Hepatocyte (in vitro differentiated cells): ENCODE measurements around the gene NFYC. TPM values are rescaled to one million over a fixed set of nuclear protein-coding genes. Genes with fewer than 3 reads are reported as not detected.

ENCODE experiments used
- DNase-seq: peaks from one replicate; pipeline ENCODE4 v3.0.0-alpha.2; 2016; ENCODE audit warnings: low spot score
- H2AFZ ChIP-seq: fragments of 200-600 bp; sonication (generic); 2 replicates; pipeline ENCODE4 v1.6.0; 2016; ENCODE audit warnings: antibody characterized with exemption, mild to moderate bottlenecking
- H3K27ac ChIP-seq: fragments of 200-600 bp; sonication (generic); 2 replicates; pipeline ENCODE4 v1.5.1; 2016; ENCODE audit warnings: mild to moderate bottlenecking
- H3K27me3 ChIP-seq: fragments of 200-600 bp; sonication (generic); 2 replicates; pipeline ENCODE4 v1.6.1; 2016
- H3K36me3 ChIP-seq: fragments of 200-600 bp; sonication (generic); replicated peaks from 2 replicates; pipeline ENCODE4 v1.5.1; 2016; ENCODE audit warnings: low read depth; ENCODE audit not compliant: insufficient read depth
- H3K4me1 ChIP-seq: fragments of 200-600 bp; sonication (generic); 2 replicates; pipeline ENCODE4 v1.5.1; 2016; ENCODE audit warnings: mild to moderate bottlenecking, moderate library complexity; ENCODE audit not compliant: insufficient read depth
- H3K4me2 ChIP-seq: fragments of 200-600 bp; sonication (generic); 2 replicates; pipeline ENCODE4 v1.6.0; 2016
- H3K4me3 ChIP-seq: fragments of 200-600 bp; sonication (generic); 2 replicates; pipeline ENCODE4 v1.5.1; 2016; ENCODE audit warnings: mild to moderate bottlenecking
- H3K79me2 ChIP-seq: fragments of 200-600 bp; sonication (generic); 2 replicates; pipeline ENCODE4 v1.6.0; 2017; ENCODE audit warnings: mild to moderate bottlenecking
- H3K9me2 ChIP-seq: fragments of 200-600 bp; sonication (generic); replicated peaks from 2 replicates; pipeline ENCODE4 v1.6.0; 2017; ENCODE audit warnings: mild to moderate bottlenecking; ENCODE audit not compliant: insufficient read depth
- H3K9me3 ChIP-seq: fragments of 200-600 bp; sonication (generic); 2 replicates; pipeline ENCODE4 v1.5.1; 2016; ENCODE audit warnings: low read depth, mild to moderate bottlenecking
- H4K20me1 ChIP-seq: fragments of 200-600 bp; sonication (generic); 2 replicates; pipeline ENCODE4 v1.6.0; 2016; ENCODE audit warnings: mild to moderate bottlenecking; ENCODE audit not compliant: insufficient read depth, poor library complexity, severe bottlenecking
- CTCF ChIP-seq: fragments of 200-600 bp; sonication (generic); IDR thresholded peaks from 2 replicates; pipeline ENCODE4 v1.5.1; 2016; ENCODE audit warnings: antibody characterized with exemption, mild to moderate bottlenecking; ENCODE audit not compliant: poor library complexity
- EZH2 ChIP-seq: fragments of 200-600 bp; sonication (generic); IDR thresholded peaks from 2 replicates; pipeline ENCODE4 v1.6.1; 2016; ENCODE audit warnings: antibody characterized with exemption, mild to moderate bottlenecking, borderline replicate concordance
- EZH2phosphoT487 ChIP-seq: fragments of 200-600 bp; sonication (generic); IDR thresholded peaks from one replicate; pipeline ENCODE4 v1.6.1; 2018; ENCODE audit warnings: antibody characterized with exemption, mild to moderate bottlenecking, low read depth, moderate library complexity; ENCODE audit not compliant: unreplicated experiment, severe bottlenecking
- WGBS: methylation state at CpG from one replicate; pipeline ENCODE4 v1.1.6; 2016; ENCODE audit warnings: low lambda C conversion rate; ENCODE audit errors: missing lambda C conversion rate; 5-methylcytosine and 5-hydroxymethylcytosine counted together
- polyA plus RNA-seq: library from polyadenylated mRNA; unstranded; fragments of >200 nt; fragmentation: Nextera tagmentation; extraction: Ambion mirVana; gene quantifications from 2 replicates; pipeline ENCODE4 v1.2.1, GENCODE V29; 2016
- total RNA-seq: library from RNA; depleted of rRNA; stranded (reverse); fragments of >200 nt; gene quantifications from 2 replicates; pipeline ENCODE4 v1.2.3, GENCODE V29; 2014

The NFYC gene
- total and polyA plus RNA-seq, 2 experiments from 2014 or later: 44.1 to 52.5 TPM

GRCh38 chr1:40650075-40650474, 41.4 kb upstream of the NFYC start:
- no peak overlapping the region for H2AFZ ChIP-seq
- no peak overlapping the region for H3K4me3 ChIP-seq
- H3K9me2 ChIP-seq: no peaks in the 10 kb centered on the region
- H3K27me3 ChIP-seq: peaks cover 22% of the 10 kb centered on the region
- H3K4me2 ChIP-seq: no peak overlapping the region
- 56% methylated on average over 4 of the region's 4 CpGs for WGBS
- H4K20me1 ChIP-seq: no peaks in the 10 kb centered on the region
- no peaks in the 10 kb centered on the region for H3K79me2 ChIP-seq
- TF ChIP-seq EZH2 (no peak), EZH2phosphoT487 (no peak), CTCF (no peak)
- H3K4me1 ChIP-seq: no peaks in the 10 kb centered on the region
- H3K36me3 ChIP-seq: no peaks in the 10 kb centered on the region
- H3K27ac ChIP-seq: no peak overlapping the region
- no peaks in the 10 kb centered on the region for H3K9me3 ChIP-seq
- no peak for DNase-seq

- no peak for DNase-seq
Observed at GRCh38 chr1:40651138-40651857, 40.2 kb upstream of the NFYC start.

GRCh38 chr1:40652468-40652867, 39.0 kb upstream of the NFYC start:
- Histone ChIP-seq H3K9me3 (no peaks in the 10 kb centered on the region), H3K79me2 (no peaks in the 10 kb centered on the region), H2AFZ (no peak overlapping the region), H3K4me3 (no peak overlapping the region), H3K4me1 (no peaks in the 10 kb centered on the region), H3K36me3 (no peaks in the 10 kb centered on the region), H3K9me2 (no peaks in the 10 kb centered on the region), H4K20me1 (no peaks in the 10 kb centered on the region), H3K27me3 (peaks cover 22% of the 10 kb centered on the region), H3K4me2 (no peak overlapping the region), H3K27ac (no peak overlapping the region)
- no peak for DNase-seq
- TF ChIP-seq EZH2phosphoT487 (no peak), EZH2 (no peak), CTCF (no peak)
- 89% methylated on average over 5 of the region's 5 CpGs for WGBS

More at GRCh38 chr1:40651138-40651857, 40.2 kb upstream of the NFYC start:
- Histone ChIP-seq H3K79me2 (no peaks in the 10 kb centered on the region), H3K4me1 (no peaks in the 10 kb centered on the region), H2AFZ (no peak overlapping the region), H3K27me3 (peaks cover 22% of the 10 kb centered on the region), H3K36me3 (no peaks in the 10 kb centered on the region), H3K4me3 (no peak overlapping the region), H3K27ac (no peak overlapping the region), H3K9me3 (no peaks in the 10 kb centered on the region), H3K4me2 (no peak overlapping the region), H3K9me2 (no peaks in the 10 kb centered on the region), H4K20me1 (no peaks in the 10 kb centered on the region)
- TF ChIP-seq EZH2phosphoT487: no peak
- no peak for TF ChIP-seq CTCF
- TF ChIP-seq EZH2: no peak
- WGBS: 79% methylated on average over 17 of the region's 17 CpGs
